ENCODE data around the gene FMO2.

Gene FMO2

GRCh38 chr1:171185091-171185490 lies at the start of gene FMO2:
Gene FMO2, plus strand, starts transcription at chr1:171185300. Its CDS starts 414 bp downstream, at chr1:171185714.
- no peak for DNase-seq (ENCODE audit: low read depth, low spot score)

- DNase-seq (ENCODE audit: low read depth, low spot score) = no peak
Measured at GRCh38 chr1:171137580-171137979, 47.5 kb upstream of the FMO2 start.

- no peak for DNase-seq (ENCODE audit: low read depth, low spot score)
Measured at GRCh38 chr1:171138980-171139379, 46.1 kb upstream of the FMO2 start.

- no peak for DNase-seq (ENCODE audit: low read depth, low spot score)
Measured at GRCh38 chr1:171139890-171140289, 45.2 kb upstream of the FMO2 start.

GRCh38 chr1:171140401-171140800 lies 44.7 kb upstream of the FMO2 start:
- DNase-seq (ENCODE audit: low read depth, low spot score) = no peak

GRCh38 chr1:171140956-171141687 lies 44.0 kb upstream of the FMO2 start:
- no peak for DNase-seq (ENCODE audit: low read depth, low spot score)

GRCh38 chr1:171141688-171142415 lies 43.2 kb upstream of the FMO2 start:
- no peak for DNase-seq (ENCODE audit: low read depth, low spot score)

- DNase-seq (ENCODE audit: low read depth, low spot score) = no peak
Measured at GRCh38 chr1:171142416-171143385, 42.4 kb upstream of the FMO2 start.

- DNase-seq (ENCODE audit: low read depth, low spot score) = no peak
Measured at GRCh38 chr1:171150156-171150555, 34.9 kb upstream of the FMO2 start.

- DNase-seq (ENCODE audit: low read depth, low spot score) = no peak
Measured at GRCh38 chr1:171152549-171152948, 32.6 kb upstream of the FMO2 start.

GRCh38 chr1:171155484-171155883 lies 29.6 kb upstream of the FMO2 start:
- DNase-seq (ENCODE audit: low read depth, low spot score) = no peak

GRCh38 chr1:171158096-171158495 lies 27.0 kb upstream of the FMO2 start:
- no peak for DNase-seq (ENCODE audit: low read depth, low spot score)

- no peak for DNase-seq (ENCODE audit: low read depth, low spot score)
Measured at GRCh38 chr1:171158551-171158950, 26.5 kb upstream of the FMO2 start.

- no peak for DNase-seq (ENCODE audit: low read depth, low spot score)
Measured at GRCh38 chr1:171159148-171159547, 26.0 kb upstream of the FMO2 start.

- DNase-seq (ENCODE audit: low read depth, low spot score) = no peak
Measured at GRCh38 chr1:171160211-171160610, 24.9 kb upstream of the FMO2 start.

GRCh38 chr1:171160639-171161354 lies 24.3 kb upstream of the FMO2 start:
- no peak for DNase-seq (ENCODE audit: low read depth, low spot score)

- DNase-seq (ENCODE audit: low read depth, low spot score) = no peak
Measured at GRCh38 chr1:171161431-171161830, 23.7 kb upstream of the FMO2 start.

- DNase-seq (ENCODE audit: low read depth, low spot score) = no peak
Measured at GRCh38 chr1:171166361-171166760, 18.7 kb upstream of the FMO2 start.

GRCh38 chr1:171167785-171168184 lies 17.3 kb upstream of the FMO2 start:
- no peak for DNase-seq (ENCODE audit: low read depth, low spot score)

- no peak for DNase-seq (ENCODE audit: low read depth, low spot score)
Measured at GRCh38 chr1:171172471-171172870, 12.6 kb upstream of the FMO2 start.

- no peak for DNase-seq (ENCODE audit: low read depth, low spot score)
Measured at GRCh38 chr1:171173069-171173468, 12.0 kb upstream of the FMO2 start.
